ENCODE data around the gene GPC5.

Gene GPC5

DNA sequence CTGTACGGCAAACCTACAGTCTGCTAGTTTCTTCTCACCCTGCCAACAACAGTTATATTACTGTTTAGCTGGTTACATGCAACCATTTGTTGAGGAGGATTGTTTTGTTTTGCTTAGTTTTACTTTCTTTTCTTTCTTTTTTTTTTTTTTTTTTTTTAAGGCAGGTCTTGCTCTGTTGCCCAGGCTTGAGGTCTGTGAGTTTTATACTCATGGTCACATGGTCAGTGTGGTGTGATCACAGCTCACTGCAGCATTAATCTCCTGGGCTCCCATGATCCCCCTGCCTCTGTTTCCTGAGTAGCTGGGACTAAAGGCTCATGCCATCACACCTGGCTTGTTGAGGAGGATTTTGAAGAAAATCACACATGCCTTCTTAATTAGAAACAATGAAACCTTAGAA, 505.6 kb downstream of the GPC5 start:
- no peak for DNase-seq

DNA sequence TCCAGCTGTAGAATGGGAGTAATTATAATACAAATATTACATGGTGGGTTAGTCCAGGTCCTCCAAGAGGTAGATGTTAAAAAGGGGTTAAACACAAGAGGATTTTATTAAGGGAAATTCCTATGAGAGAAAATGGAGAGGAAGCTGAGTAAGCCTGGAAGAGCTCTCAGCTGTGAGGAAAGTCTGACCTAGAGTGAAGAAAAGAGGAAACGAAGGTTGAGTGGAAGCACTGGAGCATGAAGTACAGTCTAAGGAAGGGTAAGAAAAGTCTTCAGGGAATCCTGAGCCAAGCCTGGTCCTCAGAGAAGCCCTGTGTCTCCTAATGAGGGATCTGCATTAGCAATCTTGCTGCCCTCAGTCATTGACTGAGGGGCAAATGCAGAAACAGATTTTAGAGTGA, 506.2 kb downstream of the GPC5 start:
- no peak for DNase-seq

- DNase-seq = no peak
Observed at GRCh38 chr13:91907398-91907797, 509.0 kb downstream of the GPC5 start.

DNA sequence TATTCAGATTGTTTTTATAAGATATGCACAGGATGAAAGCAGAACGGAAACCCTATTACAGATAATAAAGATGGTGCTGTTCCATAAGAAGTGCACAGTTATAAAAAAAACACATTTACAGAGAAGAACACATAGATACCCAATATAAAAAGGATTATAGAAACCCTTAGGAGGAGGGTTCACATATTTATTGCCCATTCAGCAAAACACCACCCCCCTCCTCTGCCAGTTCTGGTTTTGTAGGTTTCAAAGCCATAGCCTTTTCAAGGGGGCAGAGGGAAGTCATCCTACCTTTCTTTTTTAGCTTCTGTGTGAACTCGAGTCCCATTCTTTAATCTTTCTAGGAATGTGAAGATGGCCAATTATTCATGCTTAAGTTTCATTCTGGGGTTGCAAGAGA, 511.2 kb downstream of the GPC5 start:
- DNase-seq = no peak

GRCh38 chr13:91922969-91923592, 524.7 kb downstream of the GPC5 start:
- no peak for DNase-seq

DNA sequence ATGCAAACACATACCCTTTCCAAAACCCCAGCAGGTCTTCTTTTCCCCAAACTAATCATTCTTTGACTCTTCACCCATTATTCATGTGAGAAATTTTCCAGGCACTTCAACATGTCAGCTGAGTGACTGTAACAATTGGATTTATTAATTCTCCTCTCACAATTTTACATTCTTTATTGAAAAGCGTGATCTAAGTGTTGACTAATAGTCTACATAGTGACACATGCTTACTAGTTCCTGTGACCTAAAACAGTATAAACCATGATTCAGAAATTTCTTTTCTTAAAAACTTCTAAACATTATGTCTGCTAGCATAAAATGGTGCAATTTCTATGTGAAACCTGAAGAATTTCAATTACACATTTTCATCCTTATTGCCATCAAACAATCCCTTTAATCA, 532.3 kb downstream of the GPC5 start:
- DNase-seq = no peak

DNA sequence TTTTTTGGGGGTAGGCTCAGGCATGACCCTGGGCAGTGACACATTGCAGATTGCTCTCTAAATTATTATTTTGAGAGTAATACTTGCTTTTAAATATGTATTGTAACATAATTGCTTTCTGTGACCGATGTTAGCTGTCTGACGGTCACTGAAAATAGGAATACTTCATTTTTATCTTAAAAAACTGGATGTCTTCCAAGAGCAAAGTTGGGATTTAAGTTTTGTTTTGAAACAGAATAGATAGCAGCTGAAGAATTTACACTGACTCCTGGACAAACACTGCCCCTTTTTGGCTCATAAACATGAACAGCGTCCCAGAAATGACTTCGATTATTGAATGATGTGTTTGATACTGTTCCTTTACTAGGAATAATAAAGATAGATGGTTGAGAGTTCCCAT, 535.9 kb downstream of the GPC5 start:
- no peak for DNase-seq

GRCh38 chr13:91946498-91947070, 548.2 kb downstream of the GPC5 start:
- DNase-seq = no peak

DNA sequence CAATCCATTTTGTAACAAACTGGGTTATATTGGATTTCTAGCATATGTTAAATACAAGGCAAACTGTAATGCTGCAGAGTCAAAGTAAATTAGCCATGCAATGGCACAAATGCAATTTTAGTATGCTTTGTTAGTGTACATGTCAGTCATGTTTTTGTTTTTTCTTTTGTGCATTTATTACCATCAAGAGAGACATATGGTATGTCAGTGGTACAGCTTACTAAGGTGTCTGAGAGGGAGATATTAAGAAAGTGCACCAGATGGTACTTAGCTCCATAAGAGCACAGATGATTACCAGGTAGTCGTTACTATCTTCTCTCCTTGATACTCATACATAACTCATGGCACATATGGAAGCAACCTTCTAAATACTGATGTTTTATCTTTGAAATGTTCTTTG, 550.3 kb downstream of the GPC5 start:
- DNase-seq = no peak

DNA sequence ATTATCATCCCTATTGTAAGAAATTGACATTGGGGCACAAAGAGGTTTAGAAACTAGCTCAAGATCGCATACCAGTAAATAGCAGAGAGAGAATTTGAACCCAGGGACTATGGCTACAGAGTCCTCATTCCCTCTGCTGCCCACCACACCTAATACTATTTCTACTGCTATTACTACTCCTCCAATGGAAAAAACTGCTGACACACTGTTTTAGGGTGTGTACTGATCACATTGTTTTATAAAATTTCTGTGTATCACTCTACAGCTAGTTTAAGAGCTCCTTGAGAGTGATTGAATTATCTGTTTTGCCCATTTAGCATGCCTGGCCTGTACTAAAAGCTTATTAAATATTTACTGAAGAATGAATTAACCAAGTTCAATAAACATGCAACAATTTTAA, 552.4 kb downstream of the GPC5 start:
- no peak for DNase-seq

DNA sequence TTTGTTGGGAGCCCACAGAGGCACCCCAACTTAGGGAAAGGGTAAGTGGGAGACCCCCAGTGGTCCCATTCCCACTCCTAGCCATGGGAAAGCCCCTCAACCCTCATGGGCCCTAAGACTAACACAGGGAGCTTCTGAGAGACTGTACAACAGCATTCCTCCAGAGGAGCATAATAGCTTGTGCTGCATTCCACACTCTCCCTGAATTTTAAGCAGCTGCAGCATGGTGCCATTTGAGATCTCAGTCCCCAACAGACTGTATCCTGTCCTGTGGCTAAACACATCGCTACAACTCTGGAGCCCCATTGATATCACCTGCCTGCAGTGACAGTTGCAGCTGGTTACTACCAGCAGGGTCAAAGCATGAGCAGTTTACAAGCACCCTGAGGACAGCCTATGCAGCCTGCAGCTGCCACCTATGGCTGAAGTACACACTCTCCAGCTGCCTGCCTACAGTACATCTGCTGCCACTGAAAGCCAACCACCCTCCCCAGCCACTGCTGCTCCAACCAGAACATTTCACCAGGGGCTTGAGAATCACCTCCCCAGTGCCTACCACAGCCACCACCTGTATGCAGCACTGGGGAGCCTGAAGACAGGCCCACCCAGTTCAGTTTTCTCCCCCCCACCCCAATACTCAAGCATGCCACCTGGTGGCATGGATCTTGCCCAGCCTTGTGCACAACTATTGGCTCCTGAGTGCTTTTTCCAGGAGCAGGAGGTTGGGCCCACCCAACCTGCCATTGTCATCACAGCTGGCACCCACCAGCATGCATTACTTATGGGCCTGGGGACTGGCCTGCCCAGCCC, 557.3 kb downstream of the GPC5 start:
- DNase-seq = no peak

- DNase-seq = no peak
Observed at GRCh38 chr13:91960947-91961346, 562.5 kb downstream of the GPC5 start.

DNA sequence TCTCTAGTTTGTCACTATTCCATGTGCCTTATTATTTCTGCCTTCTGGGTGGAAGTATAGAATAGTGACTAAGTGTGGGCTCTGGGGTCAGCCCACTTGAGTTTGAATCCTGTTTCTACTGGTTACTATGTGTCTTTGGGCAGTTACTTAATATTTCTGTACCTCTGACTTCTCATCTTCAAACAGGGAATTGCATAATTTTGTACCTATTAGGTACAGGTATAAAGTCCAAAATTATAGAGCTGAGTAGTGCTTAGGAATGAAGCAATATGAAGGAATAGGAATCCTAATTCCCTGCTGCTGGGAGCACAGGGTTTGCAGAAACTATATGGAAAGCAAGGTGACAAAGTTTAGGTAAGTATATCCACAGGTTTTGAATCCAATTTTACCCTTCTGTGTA, 564.5 kb downstream of the GPC5 start:
- no peak for DNase-seq

DNA sequence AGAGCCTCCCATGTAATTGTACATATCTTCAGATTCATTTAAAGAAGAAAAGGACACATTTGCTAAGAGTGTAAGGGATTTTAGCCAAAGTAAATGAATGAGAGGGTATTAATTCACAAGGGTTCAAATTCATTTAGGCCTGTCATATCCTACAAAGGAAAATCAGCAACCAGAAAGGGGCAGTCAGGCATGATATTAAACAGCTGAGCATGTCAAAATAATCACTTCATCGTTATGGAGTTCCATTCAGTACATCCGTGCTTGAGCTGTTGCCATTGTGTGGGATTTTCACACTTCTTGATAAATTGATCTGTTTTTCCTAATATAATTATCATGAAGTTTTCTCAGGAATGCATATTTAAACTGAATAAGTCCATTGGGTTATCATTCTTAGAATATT, 567.1 kb downstream of the GPC5 start:
- DNase-seq = no peak

GRCh38 chr13:91978571-91978970, 580.1 kb downstream of the GPC5 start:
- DNase-seq = no peak

GRCh38 chr13:91986761-91987483, 588.5 kb downstream of the GPC5 start:
- no peak for DNase-seq

DNA sequence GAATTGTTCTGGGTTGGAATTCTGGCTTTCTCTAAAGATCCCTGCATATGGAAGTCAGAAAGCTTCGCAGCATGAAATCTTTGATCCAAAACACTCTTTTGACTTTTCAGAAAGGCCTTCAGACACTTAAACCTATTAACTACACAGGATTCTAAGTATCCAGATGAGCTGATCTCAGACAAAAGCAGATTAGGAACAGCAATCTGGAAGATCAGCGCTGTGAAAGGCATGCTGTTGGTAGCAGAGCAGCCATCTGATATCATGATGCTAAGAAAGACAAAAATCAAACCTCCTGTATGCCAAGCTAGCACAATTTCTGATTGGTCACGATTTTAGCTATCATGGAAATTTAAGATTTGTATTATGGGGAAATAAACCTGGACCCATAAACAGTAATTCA, 589.9 kb downstream of the GPC5 start:
- no peak for DNase-seq

DNA sequence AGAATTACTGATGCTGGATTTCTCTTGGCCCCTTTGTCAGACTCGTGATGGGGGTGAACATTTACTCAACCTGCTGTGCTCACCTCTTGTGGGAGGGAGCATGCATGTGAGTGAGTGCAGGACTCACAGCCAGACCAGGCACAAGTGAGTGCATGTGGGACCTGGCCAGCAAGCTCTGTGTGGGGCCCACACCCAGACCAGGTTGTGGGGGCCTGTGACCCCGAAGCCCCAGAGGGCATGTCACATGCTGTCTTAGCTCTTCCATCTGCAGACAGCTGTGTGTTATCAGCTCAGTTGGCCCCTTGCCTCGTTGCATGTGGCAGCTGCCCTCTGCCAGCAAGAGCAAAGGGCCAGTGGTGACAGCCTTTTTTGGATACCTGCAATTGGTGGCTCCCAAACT, 614.4 kb downstream of the GPC5 start:
- DNase-seq = no peak

DNA sequence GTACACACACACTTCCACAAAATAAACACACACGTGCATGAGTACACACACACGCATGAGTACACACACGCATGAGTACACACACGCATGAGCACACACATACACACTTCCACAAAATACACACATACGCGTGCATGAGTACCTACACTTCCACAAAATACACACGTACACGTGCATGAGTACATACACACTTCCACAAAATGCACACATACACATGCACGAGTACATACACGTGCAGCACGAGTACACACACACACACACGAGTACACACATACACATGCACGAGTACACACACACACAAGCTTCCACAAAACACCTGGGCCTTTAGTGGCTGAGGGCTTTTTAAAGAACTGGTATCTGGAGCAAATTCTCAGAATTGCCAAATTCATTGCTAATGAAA, 619.3 kb downstream of the GPC5 start:
- no peak for DNase-seq

GRCh38 chr13:92028695-92029094, 630.3 kb downstream of the GPC5 start:
- DNase-seq = no peak

GRCh38 chr13:92029641-92030040, 631.2 kb downstream of the GPC5 start:
- DNase-seq = no peak

DNA sequence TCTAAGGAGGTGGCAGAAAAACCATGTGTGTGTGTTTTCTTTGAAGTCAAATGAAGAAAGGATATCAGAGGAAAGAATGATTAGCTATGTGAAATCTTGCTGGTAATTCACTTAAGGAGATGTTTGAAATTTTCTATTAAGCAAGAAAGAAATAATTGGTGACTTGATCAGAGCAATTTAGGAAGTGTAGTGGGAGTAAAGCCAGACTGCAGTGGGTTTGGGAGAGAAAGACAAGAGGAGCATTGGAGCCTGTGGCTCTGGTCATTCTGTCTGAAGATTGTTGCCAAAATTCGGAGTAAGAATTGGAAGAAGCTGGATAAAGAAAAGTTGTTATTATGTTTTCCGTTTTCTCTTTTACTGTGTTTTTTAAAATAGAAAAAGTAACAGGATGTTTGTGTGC, 640.5 kb downstream of the GPC5 start:
- no peak for DNase-seq

DNA sequence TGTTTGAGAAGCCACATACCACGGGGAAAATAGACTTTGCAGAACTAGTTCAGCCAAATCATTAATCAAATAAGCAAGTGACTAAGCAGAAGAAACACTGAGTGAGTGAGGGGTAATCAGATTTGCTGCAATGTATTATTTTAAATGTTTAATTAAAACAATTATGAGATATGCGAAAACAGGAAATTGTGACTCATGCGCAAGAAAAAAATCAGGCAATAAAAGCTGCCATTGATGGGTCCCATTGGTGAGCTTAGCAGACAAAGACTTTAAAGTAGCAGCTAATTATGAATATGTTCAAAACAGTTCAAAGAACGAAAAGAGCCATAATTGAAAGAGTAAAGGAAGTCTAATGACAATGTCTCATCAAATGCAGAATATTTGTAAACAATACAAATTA, 644.1 kb downstream of the GPC5 start:
- no peak for DNase-seq

DNA sequence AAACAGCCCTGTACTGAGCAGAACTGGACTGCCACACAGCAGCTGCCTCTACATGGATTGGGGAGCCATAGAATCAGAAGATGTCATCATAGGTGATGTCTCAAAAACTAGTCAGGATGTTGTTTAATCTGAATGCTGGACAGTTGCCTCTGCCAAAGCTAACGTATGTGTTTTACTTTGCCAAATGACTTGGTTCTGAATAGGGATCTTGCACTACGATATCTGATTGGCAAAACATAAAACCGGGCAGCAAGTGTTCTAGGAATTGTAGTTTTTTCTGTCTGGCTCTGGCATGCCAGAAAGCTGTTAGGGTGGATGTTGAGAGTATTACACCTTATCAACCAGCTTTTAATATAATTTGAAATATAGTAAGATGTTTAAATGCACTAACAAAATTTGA, 645.9 kb downstream of the GPC5 start:
- DNase-seq = no peak

All from activated CD4-positive, CD25-positive, alpha-beta regulatory T cell treated with anti-CD3 and anti-CD28 coated beads, Interleukin-2, amount 50 U/mL, for 72 hours (primary cell).